Thyroid gland (tissue), 4 donors: ENCODE results near the gene PARM1.

ENCODE experiments used
- POLR2A ChIP-seq, 2 donors: fragments of 450-650 bp; IDR thresholded peaks; one replicate each; pipeline ENCODE4 v1.6.1; 2017; ENCODE audit warnings: antibody characterized with exemption in 2 of 2, mild to moderate bottlenecking in 2 of 2, moderate library complexity in 1 of 2
- TF ChIP-seq, protein P1 (sequence below), 6 experiments: fragments of 200-600 bp in 3 of 6; fragments of 450-650 bp in 3 of 6; sonication (generic) in 3 of 6; IDR thresholded peaks; one replicate each; pipeline ENCODE4 v1.5.1; 2016 to 2019; ENCODE audit warnings: antibody characterized with exemption in 6 of 6, mild to moderate bottlenecking in 2 of 6, inconsistent platforms in 1 of 6, moderate library complexity in 1 of 6

GRCh38 chr4:74897386-74897785 lies 35.5 kb upstream of the PARM1 start:
- TF ChIP-seq POLR2A (IDR thresholded peaks at IDR 0.05) = no peak
- TF ChIP-seq, protein P1, sequence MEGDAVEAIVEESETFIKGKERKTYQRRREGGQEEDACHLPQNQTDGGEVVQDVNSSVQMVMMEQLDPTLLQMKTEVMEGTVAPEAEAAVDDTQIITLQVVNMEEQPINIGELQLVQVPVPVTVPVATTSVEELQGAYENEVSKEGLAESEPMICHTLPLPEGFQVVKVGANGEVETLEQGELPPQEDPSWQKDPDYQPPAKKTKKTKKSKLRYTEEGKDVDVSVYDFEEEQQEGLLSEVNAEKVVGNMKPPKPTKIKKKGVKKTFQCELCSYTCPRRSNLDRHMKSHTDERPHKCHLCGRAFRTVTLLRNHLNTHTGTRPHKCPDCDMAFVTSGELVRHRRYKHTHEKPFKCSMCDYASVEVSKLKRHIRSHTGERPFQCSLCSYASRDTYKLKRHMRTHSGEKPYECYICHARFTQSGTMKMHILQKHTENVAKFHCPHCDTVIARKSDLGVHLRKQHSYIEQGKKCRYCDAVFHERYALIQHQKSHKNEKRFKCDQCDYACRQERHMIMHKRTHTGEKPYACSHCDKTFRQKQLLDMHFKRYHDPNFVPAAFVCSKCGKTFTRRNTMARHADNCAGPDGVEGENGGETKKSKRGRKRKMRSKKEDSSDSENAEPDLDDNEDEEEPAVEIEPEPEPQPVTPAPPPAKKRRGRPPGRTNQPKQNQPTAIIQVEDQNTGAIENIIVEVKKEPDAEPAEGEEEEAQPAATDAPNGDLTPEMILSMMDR (IDR thresholded peaks at IDR 0.05) = no peak
